ENCODE results near the gene CELF5. TPM values are rescaled to one million over a fixed set of nuclear protein-coding genes. Genes with fewer than 3 reads are reported as not detected.
A peak's percentile ranks its signal among the peaks of the same experiment; 100 is the strongest.

Gene CELF5
- total RNA-seq, 2 experiments from 2014 or later: 0.13 TPM; not detected in 1

DNA sequence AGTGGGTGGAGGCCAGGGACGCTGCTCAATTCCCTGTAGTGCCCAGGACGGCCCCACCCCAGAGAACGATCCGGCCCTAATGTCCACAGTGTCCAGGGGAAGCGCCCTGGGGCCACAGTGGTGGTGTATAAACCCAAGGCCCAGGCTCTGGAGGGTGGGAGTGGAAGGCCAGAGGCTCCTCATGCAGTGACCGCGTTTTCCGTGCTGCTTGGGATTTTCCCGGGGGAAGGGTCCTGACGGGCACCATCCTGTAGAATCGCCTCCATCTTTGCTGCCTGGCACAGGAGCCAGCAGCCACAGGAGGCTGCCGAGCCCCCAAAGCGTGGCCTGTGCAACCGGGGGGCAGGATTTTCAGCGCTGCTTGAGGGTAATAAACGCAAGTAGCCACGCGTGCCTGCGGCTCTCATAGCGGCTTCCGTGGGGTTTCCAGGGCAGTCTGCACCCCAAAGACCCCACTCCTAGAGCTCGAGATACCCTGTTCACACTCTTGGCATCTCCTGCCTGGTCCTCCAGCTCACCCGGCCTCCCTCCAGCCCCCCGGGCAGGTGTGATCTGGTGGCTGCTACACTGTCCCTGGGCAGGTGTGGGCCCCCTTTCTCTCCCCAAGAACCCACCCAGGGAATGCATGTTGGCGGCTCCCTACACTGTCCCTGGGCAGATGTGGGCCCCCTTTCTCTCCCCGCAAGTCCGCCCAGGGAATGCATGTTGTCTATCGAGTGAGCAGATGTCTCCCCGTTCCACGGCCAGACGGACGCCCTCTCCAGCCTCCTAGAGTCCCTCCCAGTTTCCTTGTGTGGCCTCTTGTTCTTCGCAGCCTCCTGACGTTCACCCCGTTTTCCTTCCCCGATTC, 36.6 kb upstream of the CELF5 start:
- H3K36me3 ChIP-seq (ENCODE audit: insufficient read depth, low read length): peaks cover 24% of the 10 kb centered on the region; the same call in 1 of the 2 replicates
- POLR2A ChIA-PET: no interaction called here
- peaks cover 8% of the 10 kb centered on the region; the same call in 1 of the 2 replicates for H4K20me1 ChIP-seq (ENCODE audit: insufficient read depth, low read length)

DNA sequence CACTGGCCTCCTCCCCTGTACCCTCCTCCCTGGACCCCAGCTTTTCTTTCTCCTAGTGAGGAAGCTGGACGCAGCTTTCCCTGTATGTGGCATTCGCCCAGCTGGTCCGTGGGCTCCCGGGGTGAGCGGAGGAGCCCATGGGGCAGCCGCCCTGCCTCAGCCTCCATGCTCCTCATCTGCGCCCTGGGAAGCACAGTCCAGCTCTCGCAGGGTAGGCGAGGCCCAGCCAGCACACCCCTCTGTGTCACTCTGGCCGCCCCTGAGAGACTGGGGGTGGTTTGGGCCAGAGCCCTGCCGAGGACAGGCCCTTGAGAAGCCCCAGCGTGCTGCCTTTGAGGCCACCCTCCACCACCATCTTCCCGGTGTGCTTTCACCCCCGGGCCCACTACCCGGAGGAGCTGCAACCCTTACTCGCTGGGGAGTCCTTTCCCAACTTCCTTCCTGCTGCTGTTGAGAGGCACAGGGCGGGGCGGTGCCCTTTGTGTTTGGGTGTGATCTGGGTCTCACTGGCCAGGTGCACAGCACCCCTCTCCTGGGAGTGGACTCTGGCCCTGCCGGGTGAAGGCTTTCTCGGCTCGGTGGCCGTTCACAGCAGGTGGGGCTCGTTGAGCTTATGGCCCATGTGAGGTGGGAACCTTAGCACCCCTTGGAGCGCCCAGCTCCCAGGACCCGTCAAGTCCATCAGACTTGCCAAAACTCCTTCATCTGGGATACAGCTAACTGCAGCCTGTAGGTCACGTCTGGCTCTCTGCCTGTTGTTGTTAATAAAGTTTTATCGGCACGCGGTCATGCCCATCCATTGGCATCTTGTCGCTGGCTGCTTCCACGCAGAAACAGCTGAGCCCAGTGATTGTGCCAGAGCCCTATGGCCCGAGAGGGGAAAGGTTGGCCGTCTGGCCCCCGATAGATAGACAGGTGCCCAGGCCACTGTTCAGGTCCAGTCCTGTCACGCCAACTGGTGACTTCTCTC, 35.5 kb upstream of the CELF5 start:
- CTCF ChIA-PET (ENCODE audit: unreplicated experiment): no interaction called here

More for the DNA sequence above, 36.6 kb upstream of the CELF5 start:
- Histone ChIP-seq H2AFZ (ENCODE audit: low read length) (no peak overlapping the region), H3K27ac (ENCODE audit: low read depth, low read length, poor library complexity, severe bottlenecking) (no peak overlapping the region), H3K4me3 (ENCODE audit: low read depth, low read length, poor library complexity, severe bottlenecking) (peak overlapping the region; percentile 97), H3K9me2 (ENCODE audit: insufficient read depth, low read length) (no peaks in the 10 kb centered on the region), H3K4me1 (ENCODE audit: insufficient read depth, low read length, poor library complexity, severe bottlenecking) (peaks cover 14% of the 10 kb centered on the region), H3K79me2 (ENCODE audit: insufficient read depth, low read depth, low read length) (peaks cover 52% of the 10 kb centered on the region), H3K4me2 (ENCODE audit: low read length) (peak overlapping the region; percentile 92), H3K9me3 (ENCODE audit: low read length) (no peaks in the 10 kb centered on the region)
- intact Hi-C loops (cut with micrococcal nuclease; ENCODE audit: unreplicated experiment): no loop called here
- no TSS peak for BruUV-seq (replicated peaks)
- DNase-seq (ENCODE audit: low spot score): no peak
- CTCF ChIA-PET (ENCODE audit: unreplicated experiment): no interaction called here
- TF ChIP-seq, protein P1, sequence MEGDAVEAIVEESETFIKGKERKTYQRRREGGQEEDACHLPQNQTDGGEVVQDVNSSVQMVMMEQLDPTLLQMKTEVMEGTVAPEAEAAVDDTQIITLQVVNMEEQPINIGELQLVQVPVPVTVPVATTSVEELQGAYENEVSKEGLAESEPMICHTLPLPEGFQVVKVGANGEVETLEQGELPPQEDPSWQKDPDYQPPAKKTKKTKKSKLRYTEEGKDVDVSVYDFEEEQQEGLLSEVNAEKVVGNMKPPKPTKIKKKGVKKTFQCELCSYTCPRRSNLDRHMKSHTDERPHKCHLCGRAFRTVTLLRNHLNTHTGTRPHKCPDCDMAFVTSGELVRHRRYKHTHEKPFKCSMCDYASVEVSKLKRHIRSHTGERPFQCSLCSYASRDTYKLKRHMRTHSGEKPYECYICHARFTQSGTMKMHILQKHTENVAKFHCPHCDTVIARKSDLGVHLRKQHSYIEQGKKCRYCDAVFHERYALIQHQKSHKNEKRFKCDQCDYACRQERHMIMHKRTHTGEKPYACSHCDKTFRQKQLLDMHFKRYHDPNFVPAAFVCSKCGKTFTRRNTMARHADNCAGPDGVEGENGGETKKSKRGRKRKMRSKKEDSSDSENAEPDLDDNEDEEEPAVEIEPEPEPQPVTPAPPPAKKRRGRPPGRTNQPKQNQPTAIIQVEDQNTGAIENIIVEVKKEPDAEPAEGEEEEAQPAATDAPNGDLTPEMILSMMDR (conservative IDR thresholded peaks at IDR 0.05; ENCODE audit: low read length): no peak

More for the DNA sequence above, 35.5 kb upstream of the CELF5 start:
- no peaks in the 10 kb centered on the region for H3K9me2 ChIP-seq (ENCODE audit: insufficient read depth, low read length)
- H2AFZ ChIP-seq (ENCODE audit: low read length): no peak overlapping the region
- BruUV-seq (replicated peaks): no TSS peak
- H3K36me3 ChIP-seq (ENCODE audit: insufficient read depth, low read length): peaks cover 34% of the 10 kb centered on the region
- H3K4me3 ChIP-seq (ENCODE audit: low read depth, low read length, poor library complexity, severe bottlenecking): no peak overlapping the region
- POLR2A ChIA-PET: no interaction called here
- peaks cover 52% of the 10 kb centered on the region for H3K79me2 ChIP-seq (ENCODE audit: insufficient read depth, low read depth, low read length)
- H3K9me3 ChIP-seq (ENCODE audit: low read length): no peaks in the 10 kb centered on the region
- peaks cover 14% of the 10 kb centered on the region for H3K4me1 ChIP-seq (ENCODE audit: insufficient read depth, low read length, poor library complexity, severe bottlenecking)
- no peak overlapping the region for H3K27ac ChIP-seq (ENCODE audit: low read depth, low read length, poor library complexity, severe bottlenecking)
- intact Hi-C loops (cut with micrococcal nuclease; ENCODE audit: unreplicated experiment): no loop called here
- no peak overlapping the region for H3K4me2 ChIP-seq (ENCODE audit: low read length)
- DNase-seq (ENCODE audit: low spot score): no peak
- peaks cover 8% of the 10 kb centered on the region; the same call in 1 of the 2 replicates for H4K20me1 ChIP-seq (ENCODE audit: insufficient read depth, low read length)
- TF ChIP-seq, protein P1 (conservative IDR thresholded peaks at IDR 0.05; ENCODE audit: low read length): no peak
- no peak for TF ChIP-seq EZH2phosphoT487 (IDR thresholded peaks at IDR 0.05; ENCODE audit: borderline replicate concordance, low read depth, low read length)

Data from OCI-LY7 (cell line).